ENCODE measurements around the gene SH3BP1.

SH3BP1 gene

DNA sequence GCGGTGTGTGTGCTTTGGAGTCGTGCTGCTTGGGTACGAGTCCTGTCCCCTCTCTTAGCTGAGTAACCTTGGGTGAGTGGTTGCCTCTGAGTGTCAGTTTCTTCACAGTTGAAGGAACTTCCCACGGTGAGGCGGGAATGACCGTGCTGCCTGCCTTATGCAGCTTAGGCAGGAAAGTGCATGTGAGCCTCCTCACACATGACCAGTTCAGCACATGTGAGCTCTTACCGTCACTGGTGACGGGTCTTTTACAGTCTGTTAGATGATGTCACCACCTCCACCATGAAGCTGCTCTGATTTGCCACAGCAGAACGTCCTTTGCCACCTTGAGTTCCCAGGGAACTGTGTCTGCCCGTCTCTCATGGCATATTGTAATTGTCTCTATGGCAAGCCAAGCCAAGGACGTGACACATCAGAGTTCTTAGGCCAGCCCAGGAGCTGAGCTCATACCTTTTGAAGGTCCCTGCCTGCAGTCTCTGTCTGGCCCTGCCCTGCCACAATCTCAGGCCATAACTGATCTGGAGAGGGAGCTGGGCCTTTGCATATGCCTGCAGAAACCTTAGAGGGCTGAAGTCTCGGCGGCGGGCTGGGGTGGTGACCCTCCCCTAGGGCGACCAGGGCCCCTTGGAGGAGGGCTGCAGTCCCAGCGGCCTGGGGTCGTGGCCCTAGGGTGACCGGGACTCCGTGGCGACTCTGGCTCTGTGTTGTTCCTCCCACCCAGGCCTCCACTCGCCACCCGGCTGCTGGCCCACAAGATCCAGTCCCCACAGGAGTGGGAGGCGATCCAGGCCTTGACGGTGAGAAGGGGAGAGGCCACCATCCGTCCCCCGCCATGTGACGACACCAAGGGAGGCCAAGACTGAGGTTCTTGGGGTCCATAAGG lies 23.0 kb upstream of the SH3BP1 start:
- no peak for DNase-seq (ENCODE audit: low read depth)

DNA sequence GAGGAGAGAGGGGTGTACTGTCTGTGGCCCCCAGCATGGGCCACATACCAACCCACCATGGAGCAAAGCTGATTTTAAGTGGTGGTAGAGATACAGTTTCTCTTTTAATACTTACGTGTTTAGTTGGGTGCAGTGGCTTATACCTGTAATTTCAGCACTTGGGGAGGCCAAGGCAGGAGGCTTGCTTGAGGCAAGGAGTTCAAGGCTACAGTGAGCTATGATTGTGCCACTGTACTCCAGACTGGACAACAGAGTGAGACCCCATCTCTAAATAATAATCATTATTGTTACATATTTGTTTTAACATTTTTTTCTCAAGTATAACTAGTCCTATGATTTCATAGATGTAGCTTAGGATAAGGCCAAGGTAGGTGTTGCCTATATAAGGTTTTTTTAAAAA lies 22.0 kb upstream of the SH3BP1 start:
- no peak for DNase-seq (ENCODE audit: low read depth)

DNA sequence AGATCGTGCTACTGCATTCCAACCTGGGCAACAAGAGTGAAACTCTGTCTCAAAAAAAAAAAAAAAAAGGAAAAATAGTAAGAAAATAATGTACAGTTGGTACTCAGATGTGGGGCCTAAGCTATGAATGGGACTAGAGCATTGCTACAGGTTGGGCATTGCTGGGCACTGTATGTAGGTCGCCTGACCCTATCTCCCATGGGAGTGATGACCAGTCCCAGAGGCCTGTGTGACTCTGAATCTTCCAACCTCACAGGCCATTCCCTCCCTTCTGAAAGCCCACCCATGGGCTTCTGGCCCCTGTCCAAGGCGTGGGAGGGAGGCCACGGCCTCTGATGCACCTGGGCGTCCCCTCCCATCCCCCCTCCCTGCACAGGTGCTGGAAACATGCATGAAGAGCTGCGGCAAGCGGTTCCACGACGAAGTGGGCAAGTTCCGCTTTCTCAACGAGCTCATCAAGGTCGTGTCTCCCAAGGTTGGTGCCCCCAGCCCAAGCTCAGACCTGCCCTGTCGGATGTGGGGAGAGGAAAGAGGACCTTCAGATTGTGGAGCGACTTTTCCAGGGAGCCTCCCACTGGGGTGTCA lies 21.3 kb upstream of the SH3BP1 start:
- DNase-seq (ENCODE audit: low read depth): no peak

DNA sequence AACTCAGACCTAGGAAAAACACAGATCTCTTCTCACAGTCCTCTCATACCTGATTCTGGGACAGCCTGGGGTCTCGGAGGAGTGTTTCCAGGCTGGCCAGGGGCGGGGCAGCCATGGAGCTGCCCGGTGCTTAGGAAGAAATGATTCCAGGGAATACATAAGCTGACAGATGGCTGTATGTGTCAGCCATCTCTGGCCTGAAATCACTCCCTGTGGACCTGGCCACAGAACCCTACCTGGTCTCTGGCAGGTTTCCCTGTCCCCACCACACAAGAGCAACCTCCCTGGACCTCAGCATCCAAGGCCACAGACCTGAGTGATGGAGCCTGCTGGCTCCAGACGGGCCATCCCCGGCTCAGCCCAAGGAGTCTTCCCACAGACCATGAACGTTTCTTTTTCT lies 20.8 kb upstream of the SH3BP1 start:
- no peak for DNase-seq (ENCODE audit: low read depth)

DNA sequence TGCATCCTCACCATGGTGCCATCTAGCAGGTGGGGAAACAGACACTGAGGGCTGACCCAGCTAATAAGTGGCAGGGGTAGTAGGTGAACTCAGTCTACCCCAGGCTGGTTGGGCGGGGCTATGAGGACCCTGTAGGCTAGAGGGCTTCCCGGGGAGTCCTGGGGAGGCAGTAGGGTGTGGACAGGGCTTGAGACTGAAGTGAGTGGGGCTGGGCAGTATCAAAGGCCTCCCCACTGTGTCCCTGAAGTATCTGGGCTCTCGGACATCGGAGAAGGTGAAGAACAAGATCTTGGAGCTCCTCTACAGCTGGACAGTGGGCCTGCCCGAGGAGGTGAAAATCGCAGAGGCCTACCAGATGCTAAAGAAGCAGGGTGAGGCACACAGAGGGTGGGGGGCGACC lies 19.5 kb upstream of the SH3BP1 start:
- no peak for DNase-seq (ENCODE audit: low read depth)

DNA sequence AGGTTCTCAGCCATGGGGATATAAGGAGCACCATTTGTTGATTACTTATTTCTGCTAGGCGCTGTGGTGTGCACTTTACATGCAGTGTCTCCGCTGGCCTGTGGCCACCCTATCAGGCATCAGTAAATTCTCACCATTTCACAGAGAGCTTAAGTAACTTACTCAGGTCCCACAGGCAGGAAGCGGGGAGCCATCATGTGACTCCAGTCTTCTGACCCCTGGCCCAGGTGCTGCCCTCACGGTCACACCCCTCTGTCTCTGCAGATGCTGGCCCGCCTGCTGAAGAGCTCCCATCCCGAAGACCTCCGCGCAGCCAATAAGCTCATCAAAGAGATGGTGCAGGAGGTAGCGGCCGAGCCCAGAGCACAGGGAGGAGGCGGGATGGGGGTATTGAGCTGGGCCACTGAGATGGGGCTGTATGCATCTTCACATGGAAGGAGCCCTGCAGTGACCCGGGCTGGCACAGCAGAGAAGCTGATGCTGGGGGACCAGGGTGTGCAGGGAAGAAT lies 18.1 kb upstream of the SH3BP1 start:
- DNase-seq (ENCODE audit: low read depth): no peak

DNA sequence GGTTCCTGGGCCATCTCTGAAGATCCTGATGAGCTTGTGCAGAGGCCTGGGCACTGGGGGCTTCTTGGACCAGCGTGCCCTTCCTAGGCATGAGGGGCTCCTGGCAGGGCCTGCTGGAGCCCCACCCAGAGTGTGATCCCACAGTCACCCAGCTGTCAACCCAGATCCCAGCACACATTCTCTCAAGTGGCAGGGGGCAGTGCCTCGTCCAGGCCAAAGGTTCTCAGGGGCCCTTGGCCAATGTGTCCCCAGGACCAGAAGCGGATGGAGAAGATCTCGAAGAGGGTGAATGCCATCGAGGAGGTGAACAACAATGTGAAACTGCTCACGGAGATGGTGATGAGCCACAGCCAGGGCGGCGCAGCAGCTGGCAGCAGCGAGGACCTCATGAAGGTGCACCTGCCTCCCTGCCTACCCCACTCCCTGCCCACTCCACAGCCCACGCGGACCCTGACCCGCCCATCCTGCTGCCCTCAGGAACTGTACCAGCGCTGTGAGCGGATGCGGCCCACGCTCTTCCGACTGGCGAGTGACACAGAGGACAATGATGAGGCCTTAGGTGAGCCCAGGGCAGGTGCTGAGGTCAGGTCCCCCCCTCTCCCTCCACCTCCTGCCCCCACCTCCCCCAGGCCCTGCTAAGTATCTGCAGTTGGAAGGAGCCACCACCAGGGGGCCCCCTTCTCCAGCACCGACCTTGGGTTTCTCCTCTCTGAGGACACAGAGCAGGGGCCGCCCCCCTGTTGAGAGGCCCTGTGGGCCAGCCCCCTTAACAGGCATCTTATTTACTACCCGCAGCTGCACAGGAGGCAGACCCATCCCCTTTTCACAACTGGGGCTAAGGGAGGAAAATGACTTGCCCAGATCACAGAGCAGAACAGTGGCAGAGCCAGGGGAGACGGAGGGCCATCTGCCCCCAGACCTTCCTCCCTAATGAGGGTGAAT lies 16.1 kb upstream of the SH3BP1 start:
- peak; percentile 68 for DNase-seq (ENCODE audit: low read depth)

DNA sequence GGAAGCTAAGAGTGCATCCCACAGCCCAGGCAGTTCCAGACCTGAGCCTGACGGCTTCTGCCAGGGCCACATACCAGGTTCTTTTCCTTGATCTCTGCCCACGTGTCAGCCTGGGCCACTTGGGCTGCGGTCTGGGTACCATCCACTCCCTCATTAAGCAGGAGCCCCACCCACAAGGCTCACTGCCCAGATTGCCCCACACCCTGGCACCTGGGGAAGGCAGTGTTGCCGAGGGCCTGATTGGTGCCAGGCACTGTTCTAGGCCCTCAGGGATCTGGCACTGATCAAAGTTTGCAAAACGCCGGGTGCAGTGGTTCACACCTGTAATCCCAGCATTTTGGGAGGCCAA lies 15.5 kb upstream of the SH3BP1 start:
- DNase-seq (ENCODE audit: low read depth): no peak

DNA sequence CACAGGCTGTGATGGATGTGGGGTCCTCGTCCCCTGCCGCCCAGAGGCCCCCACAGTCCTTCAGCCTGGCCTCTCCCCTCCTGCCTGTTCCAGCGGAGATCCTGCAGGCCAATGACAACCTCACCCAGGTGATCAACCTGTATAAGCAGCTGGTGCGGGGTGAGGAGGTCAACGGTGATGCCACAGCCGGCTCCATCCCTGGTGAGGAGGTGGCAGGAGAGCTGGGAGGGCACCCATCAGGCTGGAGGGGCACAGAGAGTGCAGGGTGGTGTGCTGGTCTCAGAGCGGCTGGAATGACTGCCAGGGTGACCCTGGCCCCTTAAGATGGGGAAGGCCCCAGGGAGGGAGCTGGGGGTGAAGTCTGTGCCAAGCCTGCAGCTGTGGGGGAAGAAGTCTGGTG lies 14.6 kb upstream of the SH3BP1 start:
- no peak for DNase-seq (ENCODE audit: low read depth)

DNA sequence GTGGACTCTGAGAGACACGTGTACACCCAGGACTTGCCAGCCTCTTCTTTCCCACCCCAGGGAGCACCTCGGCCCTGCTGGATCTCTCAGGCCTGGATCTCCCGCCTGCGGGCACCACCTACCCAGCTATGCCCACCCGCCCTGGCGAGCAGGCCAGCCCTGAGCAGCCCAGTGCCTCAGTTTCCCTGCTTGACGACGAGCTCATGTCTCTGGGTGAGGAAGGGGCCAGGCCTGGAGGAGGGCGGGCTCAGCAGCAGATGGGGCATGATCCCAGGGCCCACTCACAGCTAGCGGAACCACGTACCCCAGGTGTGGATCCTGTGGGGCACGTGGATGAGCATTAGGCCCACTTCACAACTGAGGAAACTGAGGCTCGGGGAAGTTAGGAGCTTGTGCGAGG lies 13.7 kb upstream of the SH3BP1 start:
- DNase-seq (ENCODE audit: low read depth): no peak

DNA sequence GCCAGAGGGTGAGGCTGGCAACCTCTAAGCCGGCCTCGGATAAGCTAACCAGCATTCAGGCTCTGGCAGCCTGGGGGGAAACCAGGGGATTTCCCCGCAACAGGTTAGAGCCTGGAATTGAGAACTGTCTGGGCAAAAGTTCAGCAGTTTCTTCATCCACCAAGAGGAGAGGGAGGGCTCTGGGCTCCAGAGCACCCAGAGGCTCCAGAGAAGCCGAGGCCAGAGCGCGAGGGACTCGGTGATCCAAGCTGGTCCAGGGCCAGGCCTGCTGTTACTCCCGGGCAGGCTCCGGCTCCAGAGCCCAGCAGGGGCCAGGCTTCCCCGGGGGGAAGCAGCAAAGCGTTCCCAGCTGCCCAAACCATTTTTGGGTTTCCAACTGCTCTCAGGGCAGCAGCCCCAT lies 13.3 kb upstream of the SH3BP1 start:
- no peak for DNase-seq (ENCODE audit: low read depth)

DNA sequence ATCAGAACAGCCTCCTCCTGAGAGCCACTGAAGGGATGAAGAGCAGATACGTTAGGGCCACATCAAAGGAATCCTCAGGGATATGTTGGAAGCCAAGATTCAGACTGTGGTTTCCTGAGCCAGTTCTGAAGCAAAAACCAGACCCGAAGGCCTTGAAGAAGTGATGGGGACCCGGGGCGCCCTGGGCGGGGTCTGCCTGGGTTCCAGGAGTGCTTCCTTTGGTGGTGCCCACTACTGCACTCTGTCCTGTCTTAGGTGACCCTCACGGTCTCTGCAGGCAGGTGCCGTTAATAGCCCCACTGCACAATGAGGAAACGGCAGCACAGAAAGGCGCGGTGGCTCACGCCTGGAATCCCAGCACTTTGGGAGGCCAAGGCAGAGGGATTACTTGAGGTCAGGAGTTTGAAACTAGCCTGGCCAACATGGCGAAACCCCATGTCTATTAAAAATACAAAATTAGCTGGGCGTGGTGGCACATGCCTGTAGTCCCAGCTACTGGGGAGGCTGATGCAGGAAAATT lies 12.9 kb upstream of the SH3BP1 start:
- DNase-seq (ENCODE audit: low read depth): no peak

DNA sequence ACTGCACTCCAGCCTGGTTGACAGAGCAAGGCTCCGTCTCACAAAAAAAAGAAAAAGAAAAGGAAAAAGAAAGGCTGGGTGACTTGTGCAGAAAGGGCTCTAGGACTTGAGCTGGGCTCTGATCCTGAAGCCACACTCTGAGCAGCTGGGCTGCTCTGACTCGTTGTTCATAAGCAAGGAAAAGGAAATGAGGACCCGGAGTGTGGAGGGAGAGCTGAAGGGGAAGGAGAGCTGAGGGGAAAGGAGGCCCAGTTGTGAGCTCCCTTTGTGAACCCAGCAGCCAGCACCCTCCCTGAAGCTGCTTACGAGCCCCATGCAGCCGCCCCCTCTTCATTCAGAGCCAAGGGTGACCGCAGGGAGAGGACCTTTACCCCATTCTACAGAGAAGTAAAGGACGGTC lies 12.3 kb upstream of the SH3BP1 start:
- DNase-seq (ENCODE audit: low read depth): no peak

DNA sequence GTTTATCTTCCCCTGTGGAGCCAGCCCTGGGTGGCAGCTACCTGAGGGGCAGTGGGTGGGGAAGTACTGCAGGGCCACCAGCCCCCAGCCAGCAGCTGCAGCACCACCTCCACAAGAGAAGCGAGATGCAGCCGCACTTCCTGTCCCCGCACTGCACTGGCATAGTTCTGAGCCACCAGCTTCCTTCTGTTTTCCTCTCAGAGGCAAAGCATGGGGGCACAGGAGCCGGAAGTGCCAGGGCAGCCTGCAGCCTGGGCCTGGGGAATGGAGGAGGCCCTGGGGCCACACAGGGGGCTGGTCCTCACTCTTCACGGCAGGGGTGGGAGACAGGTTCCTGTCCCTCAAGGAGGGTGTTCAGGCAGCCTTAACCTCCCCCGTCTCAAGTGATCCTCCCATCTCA lies 11.9 kb upstream of the SH3BP1 start:
- DNase-seq (ENCODE audit: low read depth): no peak

DNA sequence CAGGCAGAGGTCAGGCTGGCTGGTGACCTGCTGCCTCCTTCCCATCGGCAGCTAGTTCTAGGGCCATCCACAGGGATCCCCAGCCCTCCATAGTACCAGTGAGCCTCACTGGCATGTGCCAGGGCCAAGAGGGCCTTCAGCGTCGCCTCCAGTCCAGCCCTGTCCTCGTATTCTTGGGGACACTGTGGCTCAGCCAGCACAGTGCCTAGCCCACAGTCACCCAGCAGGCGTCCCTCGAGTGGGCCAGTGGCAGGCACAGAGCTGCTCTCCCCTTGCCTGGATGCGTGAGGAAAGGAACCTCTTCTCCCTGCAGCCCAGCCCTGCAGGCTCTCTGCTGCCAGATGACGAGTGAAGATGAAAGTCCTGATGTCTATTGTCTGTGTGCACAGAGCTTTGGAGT lies 10.6 kb upstream of the SH3BP1 start:
- no peak for DNase-seq (ENCODE audit: low read depth)

DNA sequence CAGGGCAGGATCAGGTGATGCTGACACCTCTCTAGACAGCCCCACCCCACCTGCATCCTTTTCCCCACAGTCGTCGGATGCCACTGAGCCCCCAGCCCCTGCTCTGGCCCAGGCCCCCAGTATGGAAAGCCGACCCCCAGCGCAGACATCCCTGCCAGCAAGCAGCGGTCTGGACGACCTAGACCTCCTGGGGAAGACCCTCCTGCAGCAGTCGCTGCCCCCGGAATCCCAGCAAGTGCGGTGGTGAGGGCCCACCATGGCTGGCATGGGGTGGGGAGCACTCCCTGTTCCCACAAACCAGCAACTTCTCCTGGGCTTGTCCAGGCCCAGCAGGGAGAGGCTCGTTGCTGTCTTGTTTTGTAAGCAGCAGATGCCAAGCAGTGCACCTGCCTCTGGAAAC lies 9.5 kb upstream of the SH3BP1 start:
- no peak for DNase-seq (ENCODE audit: low read depth)

DNA sequence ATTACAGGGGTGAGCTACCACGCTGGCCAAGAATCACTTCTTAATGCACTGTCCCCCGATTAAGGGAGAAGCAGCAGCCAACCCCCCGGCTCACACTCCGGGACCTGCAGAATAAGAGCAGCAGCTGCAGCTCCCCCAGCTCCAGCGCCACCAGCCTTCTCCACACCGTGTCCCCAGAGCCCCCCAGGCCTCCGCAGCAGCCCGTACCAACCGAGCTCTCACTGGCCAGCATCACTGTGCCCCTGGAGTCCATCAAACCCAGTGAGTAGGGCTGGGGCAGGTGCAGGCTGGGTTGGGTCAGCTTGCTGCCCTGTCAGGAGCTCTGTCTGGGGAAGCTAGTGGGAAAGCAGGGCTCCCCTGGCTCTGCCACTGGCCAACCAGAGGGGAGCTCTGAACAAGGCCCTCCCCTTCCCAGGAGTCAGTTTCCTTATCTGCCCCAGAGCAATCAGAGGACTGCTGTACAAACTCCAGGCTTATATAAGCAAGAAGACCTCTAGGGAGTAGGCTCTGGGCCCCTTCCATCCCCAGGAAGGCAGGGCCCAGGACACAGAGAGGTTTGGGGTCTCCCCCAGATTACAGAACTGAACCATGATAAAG lies 8.5 kb upstream of the SH3BP1 start:
- no peak for DNase-seq (ENCODE audit: low read depth)

DNA sequence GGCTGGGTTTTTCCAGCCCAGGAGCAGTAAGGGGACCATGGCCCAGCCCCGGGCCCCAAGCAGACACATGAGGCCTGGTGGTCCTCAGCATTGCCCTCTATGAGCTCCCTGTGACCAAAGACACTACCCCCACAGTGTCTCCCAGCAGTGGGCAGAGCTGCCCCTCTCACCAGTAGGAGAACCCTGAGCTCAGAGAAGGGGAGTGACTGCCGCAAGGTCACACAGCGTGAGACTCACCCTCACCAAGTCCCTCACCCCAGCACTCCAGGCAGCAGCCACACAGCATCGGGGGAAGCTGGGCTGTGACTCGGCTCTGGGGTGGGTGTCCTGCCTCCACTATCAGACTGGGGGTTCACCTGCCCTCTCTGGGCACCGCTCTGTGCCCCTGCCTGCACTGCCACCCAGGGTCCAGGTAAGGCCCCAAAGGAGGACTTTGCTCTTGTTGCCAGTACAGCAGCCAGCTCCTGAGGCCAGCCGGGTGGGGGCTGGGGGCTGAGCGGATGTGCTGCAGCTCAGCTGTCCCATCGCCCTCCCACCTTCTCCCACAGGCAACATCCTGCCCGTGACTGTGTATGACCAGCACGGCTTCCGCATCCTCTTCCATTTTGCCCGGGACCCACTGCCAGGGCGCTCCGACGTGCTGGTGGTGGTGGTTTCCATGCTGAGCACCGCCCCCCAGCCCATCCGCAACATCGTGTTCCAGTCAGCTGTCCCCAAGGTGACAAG lies 7.9 kb upstream of the SH3BP1 start:
- DNase-seq (ENCODE audit: low read depth): no peak

DNA sequence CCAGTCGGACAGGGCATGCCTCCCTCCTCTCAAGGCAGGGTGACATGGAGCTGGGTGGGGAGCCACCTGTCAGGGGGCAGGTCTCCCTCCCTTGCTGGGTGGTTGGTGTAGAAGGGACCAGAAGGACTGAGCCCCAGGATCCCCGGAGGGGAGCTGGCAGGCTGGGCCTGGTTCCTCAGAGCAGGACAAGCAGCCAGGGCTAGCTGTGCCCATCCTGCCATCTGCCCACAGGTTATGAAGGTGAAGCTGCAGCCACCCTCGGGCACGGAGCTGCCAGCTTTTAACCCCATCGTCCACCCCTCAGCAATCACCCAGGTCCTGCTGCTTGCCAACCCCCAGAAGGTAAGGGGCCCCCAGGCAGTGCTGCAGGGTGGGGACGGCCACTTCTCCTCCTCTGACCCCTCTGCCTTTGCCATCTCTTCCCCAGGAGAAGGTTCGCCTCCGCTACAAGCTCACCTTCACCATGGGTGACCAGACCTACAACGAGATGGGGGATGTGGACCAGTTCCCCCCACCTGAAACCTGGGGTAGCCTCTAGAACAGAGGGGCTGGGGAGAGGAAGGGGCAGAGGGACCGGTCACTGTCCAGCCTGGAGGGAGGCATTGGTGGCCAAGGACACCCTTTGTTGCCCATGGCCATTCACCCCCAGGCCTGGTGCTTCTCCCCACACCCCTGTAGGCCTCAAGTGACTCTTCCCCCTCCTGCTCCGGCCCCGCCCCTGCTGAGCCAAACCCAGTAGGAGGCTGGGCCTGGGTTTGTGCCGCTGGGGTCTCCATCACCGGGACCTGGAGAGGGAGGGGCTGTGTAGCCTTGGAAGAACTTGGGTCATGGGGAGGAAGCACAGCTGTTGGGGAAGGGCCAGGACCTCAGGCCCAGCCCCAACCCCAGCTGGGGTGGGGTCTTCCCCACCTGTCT lies 7.0 kb upstream of the SH3BP1 start:
- no peak for DNase-seq (ENCODE audit: low read depth)

DNA sequence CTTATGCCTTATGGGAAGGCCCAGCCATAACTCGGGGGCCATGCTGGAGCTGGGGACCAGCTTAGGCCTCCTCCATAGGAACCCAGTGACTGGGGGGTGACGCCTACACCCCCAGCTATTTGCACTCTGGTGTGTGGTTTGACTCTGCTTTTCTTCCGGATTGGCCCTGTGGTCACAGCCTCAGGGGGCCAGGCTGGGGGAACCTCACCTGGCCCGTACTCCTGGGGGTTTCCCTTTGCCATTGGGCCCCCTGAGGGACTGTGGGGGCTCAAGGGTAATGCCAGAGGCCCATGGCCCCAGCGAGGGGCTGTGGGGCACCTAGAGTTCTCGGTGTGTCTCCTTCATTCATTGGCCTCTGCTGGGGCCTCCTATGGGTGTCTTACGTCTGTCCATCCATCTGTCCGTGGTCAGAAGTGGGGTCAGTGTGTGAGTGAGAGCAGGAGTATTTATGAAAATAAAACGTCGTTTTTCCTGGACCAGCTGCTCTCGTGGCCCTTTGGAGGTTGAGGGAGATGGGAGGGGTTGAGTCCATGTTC lies 6.3 kb upstream of the SH3BP1 start:
- DNase-seq (ENCODE audit: low read depth): no peak

Measured in ELR (cell line).